Tibial nerve (tissue), 4 donors: ENCODE data around the gene TBC1D24. TPM values are rescaled to one million over a fixed set of nuclear protein-coding genes. Genes with fewer than 3 reads are reported as not detected.

Experiments
- DNase-seq, 2 donors: peaks; one replicate each; pipeline ENCODE4 v3.0.0-alpha.2; 2019; ENCODE audit warnings: low spot score in 2 of 2
- H3K27ac ChIP-seq, 4 donors: fragments of 200-600 bp; sonication (generic) in 3 of 4; one replicate each; pipeline ENCODE4 v1.5.1; 2017 to 2019; ENCODE audit warnings: mild to moderate bottlenecking in 1 of 4
- H3K27me3 ChIP-seq, 2 donors: fragments of 200-600 bp; sonication (generic) in 1 of 2; one replicate each; pipeline versions ENCODE4 v1.5.1 to v1.6.0; 2017 to 2019
- H3K36me3 ChIP-seq, 3 donors: fragments of 200-600 bp; sonication (generic); one replicate each; pipeline ENCODE4 v1.5.1; 2018 to 2019
- H3K4me1 ChIP-seq, 4 donors: fragments of 200-600 bp; sonication (generic) in 3 of 4; one replicate each; pipeline ENCODE4 v1.5.1; 2017 to 2019
- H3K4me3 ChIP-seq, 4 donors: fragments of 200-600 bp; sonication (generic) in 3 of 4; one replicate each; pipeline ENCODE4 v1.5.1; 2017 to 2019; ENCODE audit warnings: mild to moderate bottlenecking in 1 of 4, moderate library complexity in 1 of 4
- H3K9me3 ChIP-seq, 4 donors: fragments of 200-600 bp; sonication (generic) in 3 of 4; one replicate each; pipeline ENCODE4 v1.5.1; 2017 to 2019
- CTCF ChIP-seq, 5 experiments: fragments of 200-600 bp in 3 of 5; fragments of 450-650 bp in 2 of 5; sonication (generic) in 3 of 5; IDR thresholded peaks; one replicate each; pipeline ENCODE4 v1.5.1; 2016 to 2019; ENCODE audit warnings: antibody characterized with exemption in 5 of 5, mild to moderate bottlenecking in 3 of 5, moderate library complexity in 2 of 5
- EP300 ChIP-seq, 2 donors: sonication (generic); formaldehyde crosslinking; IDR thresholded peaks; one replicate each; pipeline ENCODE4 v1.6.1; 2017; ENCODE audit warnings: antibody characterized with exemption in 2 of 2, mild to moderate bottlenecking in 1 of 2
- POLR2A ChIP-seq, 2 donors: fragments of 450-650 bp; IDR thresholded peaks; one replicate each; pipeline ENCODE4 v1.6.1; 2017; ENCODE audit warnings: antibody characterized with exemption in 2 of 2, mild to moderate bottlenecking in 2 of 2, moderate library complexity in 2 of 2
- WGBS, 2 donors: methylation state at CpG; one replicate each; pipeline ENCODE4 v1.1.5; 2018; 5-methylcytosine and 5-hydroxymethylcytosine counted together
- total RNA-seq, 4 donors: library from RNA; depleted of rRNA; stranded (reverse); fragments of >200 nt; gene quantifications; one replicate each; pipeline ENCODE4 v1.1.0, GENCODE V29; 2016

The TBC1D24 gene
- total RNA-seq, 4 donors from 2014 or later, result 12.0 to 18.3 (median 16.3) TPM

GRCh38 chr16:2472885-2473445, 2.0 kb upstream of the TBC1D24 start:
- Histone ChIP-seq H3K36me3 (no peaks in the 10 kb centered on the region), H3K4me1 (peaks cover 0 to 74% (median 46%) of the 10 kb centered on the region in 4 donors), H3K9me3 (no peaks in the 10 kb centered on the region), H3K4me3 (peak overlapping the region in 1 of 4 donors; percentile 79), H3K27me3 (peaks cover 0 to 52% of the 10 kb centered on the region in 2 donors), H3K27ac (no peak overlapping the region)
- no peak for TF ChIP-seq EP300 (IDR thresholded peaks at IDR 0.05)
- 88 to 89% methylated on average over 11 to 14 of the region's 14 CpGs for WGBS, 2 donors
- no peak for DNase-seq

GRCh38 chr16:2473446-2473926, 1.4 kb upstream of the TBC1D24 start:
- Histone ChIP-seq H3K27me3 (peaks cover 0 to 48% of the 10 kb centered on the region in 2 donors), H3K4me3 (peak overlapping the region in 2 of 4 donors; percentile 21 to 79)
- DNase-seq, result no peak

DNA sequence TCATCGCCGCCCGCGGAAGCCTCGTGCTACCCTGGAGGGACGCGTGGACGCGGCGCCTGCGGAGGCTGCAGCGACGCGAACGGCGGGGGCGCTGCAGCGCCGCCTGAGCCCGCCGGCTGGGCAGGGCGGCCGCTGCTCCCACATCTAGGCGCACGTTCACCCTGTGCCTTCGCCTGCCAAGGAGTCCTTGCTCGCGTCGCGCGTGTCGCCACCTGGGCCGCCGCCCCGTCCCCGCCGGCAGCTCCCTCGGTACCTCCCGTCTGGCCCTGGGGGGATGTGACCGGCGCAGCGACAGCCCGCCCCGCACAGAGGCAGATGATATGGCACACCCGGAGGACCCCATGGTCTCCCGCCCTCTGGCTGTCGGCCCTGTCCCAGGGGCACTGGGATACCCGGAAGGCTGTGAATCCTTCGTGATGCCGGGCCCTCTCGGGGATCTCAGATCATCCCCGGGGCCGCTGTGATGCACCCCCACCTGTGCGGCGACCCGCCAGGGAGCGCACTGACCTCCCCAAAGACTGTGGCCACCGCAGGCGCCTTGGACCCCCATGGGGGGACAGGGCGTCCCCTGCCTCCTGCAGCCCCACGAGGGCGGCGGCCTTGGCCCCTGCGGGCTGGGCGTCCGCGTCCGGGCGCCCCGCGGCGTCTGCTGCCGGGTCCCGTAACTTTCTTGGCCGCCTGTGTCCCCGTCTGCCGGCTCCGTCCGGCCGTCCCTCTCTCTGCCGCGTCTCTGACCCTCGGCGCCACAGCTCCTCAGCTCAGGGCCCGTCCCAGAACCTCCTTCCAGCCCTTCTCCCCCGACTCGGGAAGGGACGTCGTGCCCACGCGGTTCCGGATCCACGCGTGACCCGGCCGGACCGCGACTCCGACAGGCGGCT, 689 bp upstream of the TBC1D24 start:
- TF ChIP-seq CTCF (IDR thresholded peaks at IDR 0.05), result peak in 4 of 5 experiments; percentile 34 to 68 (median 48)
- no peak for TF ChIP-seq EP300 (IDR thresholded peaks at IDR 0.05)
- no peak for TF ChIP-seq POLR2A (IDR thresholded peaks at IDR 0.05)
- Histone ChIP-seq H3K9me3 (no peaks in the 10 kb centered on the region), H3K27me3 (peaks cover 0 to 41% of the 10 kb centered on the region in 2 donors), H3K36me3 (peaks cover 0 to 2% (median 0%) of the 10 kb centered on the region in 3 donors), H3K4me1 (peaks cover 0 to 61% (median 33%) of the 10 kb centered on the region in 4 donors), H3K27ac (peak overlapping the region; percentile 72 to 87 (median 83)), H3K4me3 (peak overlapping the region; percentile 67 to 79 (median 69))
- no peak for DNase-seq
- 0% methylated on average over 10 to 55 of the region's 100 CpGs for WGBS, 2 donors

More at GRCh38 chr16:2473446-2473926, 1.4 kb upstream of the TBC1D24 start:
- Histone ChIP-seq H3K36me3 (no peaks in the 10 kb centered on the region), H3K27ac (no peak overlapping the region), H3K9me3 (no peaks in the 10 kb centered on the region), H3K4me1 (peaks cover 0 to 69% (median 40%) of the 10 kb centered on the region in 4 donors)
- WGBS, 2 donors, result 9 to 25% methylated on average over 10 to 40 of the region's 49 CpGs
- TF ChIP-seq EP300 (IDR thresholded peaks at IDR 0.05) (no peak), POLR2A (IDR thresholded peaks at IDR 0.05) (no peak), CTCF (IDR thresholded peaks at IDR 0.05) (no peak)

DNA sequence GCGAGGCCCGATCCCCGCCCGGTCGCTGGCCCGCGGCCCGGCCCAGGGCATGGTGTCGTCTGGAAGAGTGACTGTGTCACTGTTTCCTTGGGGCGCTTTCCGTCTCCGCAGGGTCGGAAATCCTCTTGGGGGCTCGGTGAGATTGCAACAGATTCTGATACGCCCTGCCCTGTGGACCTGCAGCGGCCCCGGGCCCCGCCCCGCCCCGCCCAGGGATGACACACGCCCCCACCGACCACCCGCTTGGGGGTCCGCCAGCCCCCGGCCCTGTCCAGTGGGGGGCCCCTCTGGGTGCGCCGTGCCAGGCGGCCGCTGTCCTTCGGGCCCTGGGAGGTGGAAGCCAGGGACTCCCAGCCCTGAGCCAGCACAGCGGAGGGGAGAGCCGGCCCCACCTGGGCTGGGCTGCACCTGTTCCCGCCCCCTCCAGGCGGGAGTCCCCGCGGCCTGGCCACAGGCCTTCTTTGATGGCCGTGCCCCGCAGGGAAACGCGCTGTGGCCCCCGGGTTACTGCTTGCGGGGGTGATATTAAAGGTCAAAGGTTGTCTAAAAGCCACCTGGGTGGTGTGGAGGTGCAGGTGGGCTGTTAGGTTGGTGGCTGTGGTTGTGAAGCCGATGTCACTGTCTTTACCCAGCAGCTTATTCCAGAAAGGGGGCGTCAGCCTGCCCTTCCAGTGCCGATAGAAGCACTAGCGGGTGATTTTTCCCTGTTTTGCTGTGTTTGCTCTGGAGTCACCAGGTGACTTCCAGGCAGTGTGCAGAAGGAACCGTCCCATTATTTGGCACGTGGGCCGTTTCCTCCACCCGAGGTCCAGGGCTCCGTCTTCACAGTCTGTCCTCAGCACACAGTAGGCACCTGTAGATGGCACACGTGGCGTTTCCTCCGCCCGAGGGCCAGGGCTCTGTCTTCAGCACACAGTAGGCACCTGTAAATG, 752 bp downstream of the TBC1D24 start:
- peaks cover 0 to 48% (median 29%) of the 10 kb centered on the region in 4 donors for H3K4me1 ChIP-seq
- WGBS, 2 donors, result 25 to 48% methylated on average over 13 to 27 of the region's 55 CpGs
- H3K36me3 ChIP-seq, result peaks cover 0 to 7% (median 0%) of the 10 kb centered on the region in 3 donors
- H3K4me3 ChIP-seq, result peak overlapping the region; percentile 46 to 79 (median 68)
- no peaks in the 10 kb centered on the region for H3K9me3 ChIP-seq
- peak overlapping the region in 3 of 4 donors; percentile 34 to 87 (median 62) for H3K27ac ChIP-seq
- DNase-seq, result no peak
- peaks cover 0 to 26% of the 10 kb centered on the region in 2 donors for H3K27me3 ChIP-seq
- TF ChIP-seq POLR2A (IDR thresholded peaks at IDR 0.05) (no peak), CTCF (IDR thresholded peaks at IDR 0.05) (no peak), EP300 (IDR thresholded peaks at IDR 0.05) (no peak)

GRCh38 chr16:2476345-2476720, 1.4 kb downstream of the TBC1D24 start:
- H3K9me3 ChIP-seq, result no peaks in the 10 kb centered on the region
- TF ChIP-seq POLR2A (IDR thresholded peaks at IDR 0.05), result no peak
- no peak for TF ChIP-seq EP300 (IDR thresholded peaks at IDR 0.05)
- TF ChIP-seq CTCF (IDR thresholded peaks at IDR 0.05), result no peak
- 89 to 91% methylated on average over 9 of the region's 9 CpGs for WGBS, 2 donors
- peaks cover 0 to 22% of the 10 kb centered on the region in 2 donors for H3K27me3 ChIP-seq
- peak overlapping the region in 1 of 4 donors; percentile 87 for H3K27ac ChIP-seq
- H3K4me3 ChIP-seq, result no peak overlapping the region
- H3K4me1 ChIP-seq, result peaks cover 0 to 42% (median 23%) of the 10 kb centered on the region in 4 donors
- peaks cover 0 to 7% (median 0%) of the 10 kb centered on the region in 3 donors for H3K36me3 ChIP-seq
- no peak for DNase-seq
